Activated naive CD4-positive, alpha-beta T cell treated with anti-CD3 and anti-CD28 coated beads, Interleukin-2, amount 50 U/mL, for 24 hours (primary cell): ENCODE data around the gene ZNF814.
"Not testable (repeated sequence)": the region's sequence is repeated elsewhere in the genome, so short reads cannot be mapped to it uniquely, and the experiment has no call there.

ENCODE experiments used
- H3K27ac Mint-ChIP-seq: one replicate; pipeline ENCODE4 v1.8.0; 2021; ENCODE audit warnings: mild to moderate bottlenecking, mixed read lengths
- H3K27me3 Mint-ChIP-seq: one replicate; pipeline ENCODE4 v1.8.0; 2021; ENCODE audit warnings: mixed read lengths
- H3K36me3 Mint-ChIP-seq: one replicate; pipeline ENCODE4 v1.8.0; 2021; ENCODE audit warnings: mixed read lengths
- H3K4me1 Mint-ChIP-seq: one replicate; pipeline ENCODE4 v1.8.0; 2021; ENCODE audit warnings: mixed read lengths
- H3K4me3 Mint-ChIP-seq: one replicate; pipeline ENCODE4 v1.8.0; 2021; ENCODE audit warnings: mild to moderate bottlenecking, mixed read lengths
- H3K9me3 Mint-ChIP-seq: one replicate; pipeline ENCODE4 v1.8.0; 2021; ENCODE audit warnings: mixed read lengths

ZNF814 gene

GRCh38 chr19:57873883-57874799, 14.7 kb downstream of the ZNF814 start:
- H3K4me3 Mint-ChIP-seq, H3K9me3 Mint-ChIP-seq, H3K27ac Mint-ChIP-seq, H3K27me3 Mint-ChIP-seq, H3K4me1 Mint-ChIP-seq: not testable (repeated sequence)
- H3K36me3 Mint-ChIP-seq: peaks cover 61% of the 10 kb centered on the region

- no peaks in the 10 kb centered on the region for H3K4me1 Mint-ChIP-seq
- H3K27ac Mint-ChIP-seq: no peak overlapping the region
- H3K9me3 Mint-ChIP-seq: peaks cover 6% of the 10 kb centered on the region
- no peak overlapping the region for H3K4me3 Mint-ChIP-seq
- no peaks in the 10 kb centered on the region for H3K27me3 Mint-ChIP-seq
- peaks cover 59% of the 10 kb centered on the region for H3K36me3 Mint-ChIP-seq
These were observed 16.4 kb downstream of the ZNF814 start for GRCh38 chr19:57872450-57872849.

- H3K36me3 Mint-ChIP-seq: peaks cover 53% of the 10 kb centered on the region
- H3K27me3 Mint-ChIP-seq: no peaks in the 10 kb centered on the region
- no peaks in the 10 kb centered on the region for H3K4me1 Mint-ChIP-seq
- H3K4me3 Mint-ChIP-seq: no peak overlapping the region
- H3K9me3 Mint-ChIP-seq: peaks cover under 1% of the 10 kb centered on the region
- H3K27ac Mint-ChIP-seq: no peak overlapping the region
These were observed 18.6 kb downstream of the ZNF814 start for GRCh38 chr19:57870225-57870624.

GRCh38 chr19:57869655-57870054, 19.2 kb downstream of the ZNF814 start:
- H3K36me3 Mint-ChIP-seq: peaks cover 54% of the 10 kb centered on the region
- H3K4me1 Mint-ChIP-seq, H3K27me3 Mint-ChIP-seq, H3K9me3 Mint-ChIP-seq, H3K4me3 Mint-ChIP-seq, H3K27ac Mint-ChIP-seq: not testable (repeated sequence)

- Mint-ChIP-seq H3K9me3 (peaks cover 5% of the 10 kb centered on the region), H3K4me1 (no peaks in the 10 kb centered on the region), H3K27me3 (no peaks in the 10 kb centered on the region), H3K4me3 (no peak overlapping the region), H3K36me3 (peaks cover 47% of the 10 kb centered on the region), H3K27ac (no peak overlapping the region)
These were observed 20.9 kb downstream of the ZNF814 start for GRCh38 chr19:57867868-57868492.

GRCh38 chr19:57862351-57862750, 26.5 kb downstream of the ZNF814 start:
- not testable (repeated sequence) for H3K27me3 Mint-ChIP-seq, H3K27ac Mint-ChIP-seq, H3K4me3 Mint-ChIP-seq, H3K4me1 Mint-ChIP-seq
- H3K9me3 Mint-ChIP-seq: peaks cover 12% of the 10 kb centered on the region
- H3K36me3 Mint-ChIP-seq: peaks cover 65% of the 10 kb centered on the region

- not testable (repeated sequence) for H3K27me3 Mint-ChIP-seq, H3K27ac Mint-ChIP-seq, H3K4me3 Mint-ChIP-seq
- Mint-ChIP-seq H3K4me1 (peaks cover 28% of the 10 kb centered on the region), H3K36me3 (peaks cover 47% of the 10 kb centered on the region), H3K9me3 (peaks cover 15% of the 10 kb centered on the region)
These were observed 34.7 kb downstream of the ZNF814 start for GRCh38 chr19:57854117-57854516.

GRCh38 chr19:57851812-57852603, 36.8 kb downstream of the ZNF814 start:
- H3K27ac Mint-ChIP-seq: not testable (repeated sequence)

GRCh38 chr19:57850553-57851017, 38.3 kb downstream of the ZNF814 start:
- H3K36me3 Mint-ChIP-seq: peaks cover 30% of the 10 kb centered on the region
- H3K4me1 Mint-ChIP-seq: peaks cover 28% of the 10 kb centered on the region
- H3K9me3 Mint-ChIP-seq: peaks cover 6% of the 10 kb centered on the region
- H3K27me3 Mint-ChIP-seq: no peaks in the 10 kb centered on the region
- peak overlapping the region; percentile 91 for H3K4me3 Mint-ChIP-seq
- peak overlapping the region; percentile 90 for H3K27ac Mint-ChIP-seq

More at GRCh38 chr19:57851812-57852603, 36.8 kb downstream of the ZNF814 start:
- H3K27me3 Mint-ChIP-seq, H3K9me3 Mint-ChIP-seq: not testable (repeated sequence)
- peak overlapping the region; percentile 57 for H3K4me3 Mint-ChIP-seq
- H3K4me1 Mint-ChIP-seq: peaks cover 28% of the 10 kb centered on the region
- peaks cover 37% of the 10 kb centered on the region for H3K36me3 Mint-ChIP-seq

- not testable (repeated sequence) for H3K27me3 Mint-ChIP-seq, H3K9me3 Mint-ChIP-seq
- H3K27ac Mint-ChIP-seq: peak within 1 kb of the TSS; percentile 90
- peaks cover 28% of the 10 kb centered on the region for H3K4me1 Mint-ChIP-seq
- peak within 1 kb of the TSS; percentile 91 for H3K4me3 Mint-ChIP-seq
- H3K36me3 Mint-ChIP-seq: peaks cover 26% of the 10 kb centered on the region
These were observed 39.0 kb downstream of the ZNF814 start, which contains the start of gene ZNF587 for GRCh38 chr19:57849666-57850473. Gene ZNF587, plus strand, starts transcription at chr19:57849859. Its CDS starts 180 bp downstream, at chr19:57850039.

GRCh38 chr19:57849162-57849665, 39.6 kb downstream of the ZNF814 start:
- not testable (repeated sequence) for H3K9me3 Mint-ChIP-seq, H3K27me3 Mint-ChIP-seq, H3K27ac Mint-ChIP-seq
- H3K36me3 Mint-ChIP-seq: peaks cover 27% of the 10 kb centered on the region
- H3K4me3 Mint-ChIP-seq: peak overlapping the region; percentile 91
- H3K4me1 Mint-ChIP-seq: peaks cover 28% of the 10 kb centered on the region

- not testable (repeated sequence) for H3K27me3 Mint-ChIP-seq, H3K4me3 Mint-ChIP-seq, H3K27ac Mint-ChIP-seq, H3K9me3 Mint-ChIP-seq
- Mint-ChIP-seq H3K36me3 (peaks cover 26% of the 10 kb centered on the region), H3K4me1 (peaks cover 24% of the 10 kb centered on the region)
These were observed 41.7 kb downstream of the ZNF814 start for GRCh38 chr19:57847164-57847563.

- Mint-ChIP-seq H3K27me3 (no peaks in the 10 kb centered on the region), H3K4me3 (no peak overlapping the region), H3K9me3 (no peaks in the 10 kb centered on the region), H3K27ac (no peak overlapping the region), H3K4me1 (peaks cover 16% of the 10 kb centered on the region), H3K36me3 (peaks cover 22% of the 10 kb centered on the region)
These were observed 47.6 kb downstream of the ZNF814 start for GRCh38 chr19:57841122-57841763.

GRCh38 chr19:57838622-57839191, 50.1 kb downstream of the ZNF814 start:
- peaks cover 16% of the 10 kb centered on the region for H3K4me1 Mint-ChIP-seq
- not testable (repeated sequence) for H3K27ac Mint-ChIP-seq, H3K4me3 Mint-ChIP-seq, H3K9me3 Mint-ChIP-seq, H3K27me3 Mint-ChIP-seq
- peaks cover 15% of the 10 kb centered on the region for H3K36me3 Mint-ChIP-seq
